Measurements from ENCODE around the gene MYO9A. TPM values are rescaled to one million over a fixed set of nuclear protein-coding genes. Genes with fewer than 3 reads are reported as not detected.

MYO9A gene
- total RNA-seq, 4 donors from 2014 or later: 53.2 to 72.7 (median 57.2) TPM

DNA sequence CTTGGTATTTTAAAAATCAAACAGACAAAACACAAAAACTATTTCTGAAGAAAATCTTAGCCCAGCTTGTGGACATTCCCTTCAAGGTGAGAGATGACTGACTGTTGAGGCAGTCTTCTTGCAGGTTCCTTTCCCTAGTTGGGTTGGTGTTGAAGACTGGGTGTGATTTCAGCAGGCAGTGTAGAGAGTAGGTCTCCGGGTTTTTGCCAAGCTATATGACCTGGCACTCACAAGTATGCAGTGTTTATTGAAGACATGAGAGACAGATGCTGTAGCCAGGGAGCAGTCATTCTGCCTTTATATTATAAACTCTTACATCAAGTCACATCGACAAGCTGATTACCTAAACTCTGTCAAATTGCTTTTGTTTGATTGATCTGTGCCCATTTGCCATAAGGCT lies 17.8 kb upstream of the MYO9A start:
- no peak for TF ChIP-seq CTCF (IDR thresholded peaks at IDR 0.05; ENCODE audit: low read depth)

DNA sequence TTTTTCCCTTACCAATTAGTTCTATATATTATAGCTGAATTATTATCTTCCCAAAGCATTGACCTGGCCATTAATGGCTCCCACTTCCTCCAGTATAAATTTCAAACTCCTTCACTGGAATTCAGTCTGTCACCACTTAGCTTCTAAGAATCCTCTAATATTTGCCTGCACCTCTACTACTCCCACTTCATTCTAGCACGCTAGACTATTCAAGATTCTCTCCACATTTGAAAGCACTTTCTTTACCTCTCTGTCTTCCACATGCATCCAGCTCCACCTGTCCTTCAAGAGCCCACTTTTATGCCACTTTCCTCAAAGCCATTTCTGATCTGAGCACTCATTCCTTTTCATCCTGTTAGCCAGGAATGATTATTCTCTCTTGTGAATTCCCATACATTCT lies 15.3 kb upstream of the MYO9A start:
- no peak for TF ChIP-seq CTCF (IDR thresholded peaks at IDR 0.05; ENCODE audit: low read depth)

GRCh38 chr15:72131922-72132321 lies 14.0 kb upstream of the MYO9A start:
- no peak for TF ChIP-seq CTCF (IDR thresholded peaks at IDR 0.05; ENCODE audit: low read depth)

GRCh38 chr15:72130272-72130671 lies 12.3 kb upstream of the MYO9A start:
- TF ChIP-seq CTCF (IDR thresholded peaks at IDR 0.05; ENCODE audit: low read depth): no peak

DNA sequence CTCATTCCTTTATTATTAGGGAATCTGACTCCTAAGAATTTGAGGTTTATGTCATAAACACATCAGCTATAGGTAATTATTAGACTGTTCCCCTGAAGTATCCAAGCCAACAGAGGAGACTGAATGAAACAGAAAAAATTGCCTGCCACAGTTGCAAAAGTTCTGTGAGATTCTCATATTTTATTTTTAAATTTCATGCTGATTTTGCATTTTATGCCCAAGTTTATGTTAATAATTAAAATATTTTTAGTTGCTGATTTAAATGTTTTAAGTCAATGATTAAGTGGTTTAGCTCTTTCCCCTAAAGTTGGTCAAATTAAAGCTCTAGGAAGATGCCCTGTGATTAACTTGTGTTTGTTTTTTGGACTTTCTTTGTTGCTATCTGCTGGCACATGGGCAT lies 10.4 kb upstream of the MYO9A start:
- TF ChIP-seq CTCF (IDR thresholded peaks at IDR 0.05; ENCODE audit: low read depth): no peak

- TF ChIP-seq CTCF (IDR thresholded peaks at IDR 0.05; ENCODE audit: low read depth): no peak
Measured at GRCh38 chr15:72127724-72128322, 9.9 kb upstream of the MYO9A start.

- no peak for TF ChIP-seq CTCF (IDR thresholded peaks at IDR 0.05; ENCODE audit: low read depth)
Measured at GRCh38 chr15:72124218-72124617, 6.3 kb upstream of the MYO9A start.

All from subcutaneous adipose tissue (tissue), 4 donors.